SH-SY5Y (cell line): Measurements from ENCODE around the gene METAP2.

Experiments
- GATA2 ChIP-seq: IDR thresholded peaks from 2 replicates; pipeline ENCODE4 v1.6.1; 2011; ENCODE audit warnings: mild to moderate bottlenecking, low read depth, low read length
- GATA3 ChIP-seq: IDR thresholded peaks from 2 replicates; pipeline ENCODE4 v1.6.1; 2011; ENCODE audit warnings: low read depth, mild to moderate bottlenecking, low read length, moderate library complexity

- TF ChIP-seq GATA2 (no peak), GATA3 (no peak)
These were observed 42.8 kb upstream of the METAP2 start for GRCh38 chr12:95431120-95431519.
